PC-9 (cell line): Measurements from ENCODE around the gene CUL1. TPM values are rescaled to one million over a fixed set of nuclear protein-coding genes. Genes with fewer than 3 reads are reported as not detected.
A peak's percentile ranks its signal among the peaks of the same experiment; 100 is the strongest.

Experiments
- BruUV-seq: library from RNA; stranded (reverse); fragments of 400-500 nt; replicated peaks from 2 replicates; lab custom pipeline; 2021; lab: Mats Ljungman, UMichigan
- CTCF ChIA-PET: fragments of 300-600 bp; sonication (Branson Sonifier 250); formaldehyde crosslinking; loops from one replicate; lab custom pipeline; 2022; ENCODE audit warnings: antibody characterized with exemption; lab: Charles Lee
- POLR2A ChIA-PET: fragments of 300-600 bp; sonication (Branson Sonifier 250); formaldehyde crosslinking; loops from one replicate; lab custom pipeline; 2022; ENCODE audit warnings: antibody characterized with exemption; ENCODE audit not compliant: unreplicated experiment; lab: Charles Lee
- DNase-seq, 2 experiments: peaks; one replicate each; pipeline versions ENCODE4 v3.0.0 to v3.0.0-alpha.2; 2015 to 2022; ENCODE audit warnings: mixed read lengths in 1 of 2
- H2AFZ ChIP-seq: fragments of 200-600 bp; sonication (generic); 2 replicates; pipeline ENCODE4 v1.8.1; 2017; ENCODE audit warnings: antibody characterized with exemption
- H3F3A ChIP-seq: fragments of 200-600 bp; sonication (generic); 2 replicates; pipeline ENCODE4 v1.8.1; 2017; ENCODE audit warnings: antibody characterized with exemption, mild to moderate bottlenecking, low read depth; ENCODE audit not compliant: insufficient read depth
- H3K27ac ChIP-seq: fragments of 200-600 bp; sonication (generic); 2 replicates; pipeline ENCODE4 v1.6.1; 2016; ENCODE audit warnings: mixed run types
- H3K27me3 ChIP-seq: fragments of 200-600 bp; sonication (generic); 2 replicates; pipeline ENCODE4 v1.6.1; 2016; ENCODE audit warnings: low read depth, mixed run types; ENCODE audit not compliant: insufficient read depth
- H3K36me3 ChIP-seq: fragments of 200-600 bp; sonication (generic); 2 replicates; pipeline ENCODE4 v1.6.1; 2016; ENCODE audit warnings: low read depth, mixed run types
- H3K4me1 ChIP-seq: fragments of 200-600 bp; sonication (generic); replicated peaks from 2 replicates; pipeline ENCODE4 v1.6.1; 2016; ENCODE audit warnings: mixed run types; ENCODE audit not compliant: insufficient read depth
- H3K4me2 ChIP-seq: fragments of 200-600 bp; sonication (generic); 2 replicates; pipeline ENCODE4 v1.6.1; 2017; ENCODE audit warnings: mixed run types
- H3K4me3 ChIP-seq: fragments of 200-600 bp; sonication (generic); 2 replicates; pipeline ENCODE4 v1.6.1; 2016; ENCODE audit warnings: mixed run types
- H3K79me2 ChIP-seq: fragments of 200-600 bp; sonication (generic); 2 replicates; pipeline ENCODE4 v1.6.1; 2017; ENCODE audit warnings: low read depth, mixed run types
- H3K9me2 ChIP-seq: fragments of 200-600 bp; sonication (generic); 2 replicates; pipeline ENCODE4 v1.8.1; 2017; ENCODE audit warnings: mild to moderate bottlenecking; ENCODE audit not compliant: insufficient read depth
- H3K9me3 ChIP-seq: fragments of 200-600 bp; sonication (generic); 2 replicates; pipeline ENCODE4 v1.8.1; 2016; ENCODE audit warnings: low read depth; ENCODE audit not compliant: insufficient read depth
- H4K20me1 ChIP-seq: fragments of 200-600 bp; sonication (generic); 2 replicates; pipeline ENCODE4 v1.8.1; 2017; ENCODE audit not compliant: insufficient read depth
- CTCF ChIP-seq: fragments of 200-600 bp; sonication (generic); conservative IDR thresholded peaks from 2 replicates; pipeline ENCODE4 v1.6.1; 2017; ENCODE audit warnings: mixed run types, antibody characterized with exemption, mild to moderate bottlenecking, moderate library complexity
- EZH2 ChIP-seq: fragments of 200-600 bp; sonication (generic); IDR thresholded peaks from 2 replicates; pipeline ENCODE4 v1.8.0; 2017; ENCODE audit warnings: antibody characterized with exemption, low read depth
- intact Hi-C: fragments of 100-400 bp; cut with micrococcal nuclease; formaldehyde crosslinking; loops from one replicate; pipeline ENCODE4 v1.10.0; 2022; ENCODE audit not compliant: unreplicated experiment
- total RNA-seq: library from RNA; stranded (reverse); gene quantifications from 2 replicates; pipeline ENCODE4 v1.2.3, GENCODE V29; 2021

CUL1 gene
- total RNA-seq, 1 experiment from 2014 or later = 78.3 TPM

DNA sequence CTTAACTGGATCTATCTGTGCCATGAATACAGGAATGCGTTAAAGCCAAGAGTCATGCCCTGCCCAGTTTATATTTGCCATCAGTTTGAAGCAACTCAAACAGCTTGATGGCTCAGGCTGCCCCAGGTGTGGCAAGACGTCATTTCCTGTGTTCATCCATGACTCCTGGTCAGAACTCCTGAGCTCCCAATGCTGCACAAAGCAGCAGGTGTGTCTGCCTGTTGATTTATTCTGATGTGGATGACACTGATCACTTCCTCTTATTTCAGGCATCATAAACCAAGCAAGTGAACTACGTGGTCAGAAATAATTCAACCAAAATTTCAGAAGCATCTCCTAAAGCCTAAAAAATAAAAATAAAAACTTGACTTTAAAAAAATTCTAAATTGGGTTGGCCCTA is 116.9 kb downstream of the CUL1 start:
- no peak overlapping the region for H3K4me2 ChIP-seq
- no peak overlapping the region for H3K27ac ChIP-seq
- no peak for DNase-seq
- H3F3A ChIP-seq = 0 out of 2 replicates have a peak, but pooled peaks cover 6% of the 10 kb centered on the region
- intact Hi-C loops = no loop called here
- BruUV-seq = no TSS peak
- no peak overlapping the region for H2AFZ ChIP-seq
- CTCF ChIA-PET = no interaction called here
- POLR2A ChIA-PET = interaction anchor here (0.7 kb wide), 1 partner anchor 9 kb away, joined by 4 read pairs; no protein-coding TSS in a partner anchor
- no peaks in the 10 kb centered on the region for H3K27me3 ChIP-seq
- TF ChIP-seq EZH2 (no peak), CTCF (no peak)
- H3K79me2 ChIP-seq = no peaks in the 10 kb centered on the region
- H3K4me1 ChIP-seq = peaks cover 6% of the 10 kb centered on the region; the same call in 1 of the 2 replicates
- no peaks in the 10 kb centered on the region for H3K9me3 ChIP-seq
- no peaks in the 10 kb centered on the region for H3K9me2 ChIP-seq
- H3K36me3 ChIP-seq = peaks cover 21% of the 10 kb centered on the region
- no peak overlapping the region for H3K4me3 ChIP-seq
- 0 out of 2 replicates have a peak, but pooled peaks cover 2% of the 10 kb centered on the region for H4K20me1 ChIP-seq

- Histone ChIP-seq H3K9me2 (no peaks in the 10 kb centered on the region), H2AFZ (no peak overlapping the region), H3K9me3 (no peaks in the 10 kb centered on the region), H3K27ac (peak overlapping the region; percentile 15; the same call in 1 of the 2 replicates), H3K4me1 (peaks cover 6% of the 10 kb centered on the region; the same call in 1 of the 2 replicates), H3K27me3 (no peaks in the 10 kb centered on the region), H3K4me3 (no peak overlapping the region), H3K36me3 (peaks cover 21% of the 10 kb centered on the region), H3K79me2 (no peaks in the 10 kb centered on the region), H3K4me2 (no peak overlapping the region), H3F3A (0 out of 2 replicates have a peak, but pooled peaks cover 6% of the 10 kb centered on the region), H4K20me1 (0 out of 2 replicates have a peak, but pooled peaks cover 2% of the 10 kb centered on the region)
- intact Hi-C loops = no loop called here
- ChIA-PET CTCF (no interaction called here), POLR2A (interaction anchor here (0.5 to 0.9 kb wide), 2 partner anchors 237 to 291 kb away, joined by 3 to 12 read pairs; no protein-coding TSS in a partner anchor)
- DNase-seq = peak in 1 of 2 experiments; percentile 40
- BruUV-seq = no TSS peak
- TF ChIP-seq EZH2 (no peak), CTCF (no peak)
These were observed 121.1 kb downstream of the CUL1 start for GRCh38 chr7:148819697-148820360.

GRCh38 chr7:148821422-148821821 is 122.7 kb downstream of the CUL1 start:
- Histone ChIP-seq H3K4me2 (no peak overlapping the region), H4K20me1 (no peaks in the 10 kb centered on the region), H3K9me3 (no peaks in the 10 kb centered on the region), H2AFZ (no peak overlapping the region), H3K9me2 (no peaks in the 10 kb centered on the region), H3K27ac (no peak overlapping the region), H3F3A (0 out of 2 replicates have a peak, but pooled peaks cover 3% of the 10 kb centered on the region), H3K4me3 (no peak overlapping the region), H3K4me1 (peaks cover 6% of the 10 kb centered on the region; the same call in 1 of the 2 replicates), H3K79me2 (no peaks in the 10 kb centered on the region), H3K27me3 (no peaks in the 10 kb centered on the region), H3K36me3 (peaks cover 20% of the 10 kb centered on the region)
- intact Hi-C loops = no loop called here
- no peak for TF ChIP-seq CTCF
- TF ChIP-seq EZH2 = no peak
- BruUV-seq = no TSS peak
- ChIA-PET POLR2A (interaction anchor here (0.7 kb wide), 1 partner anchor 25 kb away, joined by 21 read pairs; no protein-coding TSS in a partner anchor), CTCF (interaction anchor here (0.6 kb wide), 2 partner anchors 93 to 267 kb away, joined by 3 to 10 read pairs; no protein-coding TSS in a partner anchor)
- no peak for DNase-seq
